ENCODE measurements around the gene ELOVL2.

DNA sequence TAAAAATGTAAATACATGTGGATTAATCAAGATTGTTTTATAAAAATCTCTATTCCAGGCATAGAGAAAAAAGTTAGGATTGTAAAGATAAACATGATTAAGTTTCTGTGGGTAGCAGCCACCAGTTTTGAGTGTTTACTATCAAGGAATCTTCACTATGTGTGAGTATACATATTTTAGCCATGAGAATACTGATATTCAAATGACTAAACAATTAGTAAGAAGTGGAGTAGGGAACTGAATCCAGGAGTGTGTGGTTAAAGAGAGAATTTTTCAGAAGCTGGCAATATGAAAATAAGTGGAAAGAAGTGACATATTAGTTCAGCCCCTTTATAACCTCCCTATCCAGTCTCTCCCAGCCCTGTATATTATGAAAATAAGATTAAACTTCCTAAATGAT lies 10.3 kb downstream of the ELOVL2 start:
- no peak for TF ChIP-seq EP300 (IDR thresholded peaks at IDR 0.05)
- TF ChIP-seq, protein P1, sequence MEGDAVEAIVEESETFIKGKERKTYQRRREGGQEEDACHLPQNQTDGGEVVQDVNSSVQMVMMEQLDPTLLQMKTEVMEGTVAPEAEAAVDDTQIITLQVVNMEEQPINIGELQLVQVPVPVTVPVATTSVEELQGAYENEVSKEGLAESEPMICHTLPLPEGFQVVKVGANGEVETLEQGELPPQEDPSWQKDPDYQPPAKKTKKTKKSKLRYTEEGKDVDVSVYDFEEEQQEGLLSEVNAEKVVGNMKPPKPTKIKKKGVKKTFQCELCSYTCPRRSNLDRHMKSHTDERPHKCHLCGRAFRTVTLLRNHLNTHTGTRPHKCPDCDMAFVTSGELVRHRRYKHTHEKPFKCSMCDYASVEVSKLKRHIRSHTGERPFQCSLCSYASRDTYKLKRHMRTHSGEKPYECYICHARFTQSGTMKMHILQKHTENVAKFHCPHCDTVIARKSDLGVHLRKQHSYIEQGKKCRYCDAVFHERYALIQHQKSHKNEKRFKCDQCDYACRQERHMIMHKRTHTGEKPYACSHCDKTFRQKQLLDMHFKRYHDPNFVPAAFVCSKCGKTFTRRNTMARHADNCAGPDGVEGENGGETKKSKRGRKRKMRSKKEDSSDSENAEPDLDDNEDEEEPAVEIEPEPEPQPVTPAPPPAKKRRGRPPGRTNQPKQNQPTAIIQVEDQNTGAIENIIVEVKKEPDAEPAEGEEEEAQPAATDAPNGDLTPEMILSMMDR (IDR thresholded peaks at IDR 0.05): no peak
- TF ChIP-seq POLR2A (IDR thresholded peaks at IDR 0.05): no peak
- TF ChIP-seq POLR2AphosphoS5 (IDR thresholded peaks at IDR 0.05): no peak
